HG02798 (cell line): ENCODE results near the gene ZSCAN32.

ENCODE experiments used
- ATAC-seq: cut with Tn5 transposase; IDR thresholded peaks from one replicate; pipeline ENCODE4 v1.9.1; 2021; ENCODE audit warnings: mild to moderate bottlenecking; ENCODE audit not compliant: unreplicated experiment, poor library complexity

The ZSCAN32 gene

GRCh38 chr16:3400779-3401688 is at the start of gene ZSCAN32, which contains the start of gene ZNF174:
ZSCAN32 (minus strand) TSS chr16:3401004; CDS start chr16:3397557, 3,447 bp downstream.
ZNF174 (plus strand) TSS chr16:3401215; CDS start chr16:3402005, 790 bp downstream.
- ATAC-seq, result peak; percentile 97

- ATAC-seq, result peak; percentile 16
Observed at GRCh38 chr16:3444032-3444388, 43.2 kb upstream of the ZSCAN32 start.

- ATAC-seq, result peak; percentile 96
Observed at GRCh38 chr16:3443108-3444031, 42.6 kb upstream of the ZSCAN32 start, which contains the start of the genes NAA60 and ZNF597. NAA60 (plus strand) TSS chr16:3443680; CDS start chr16:3476228, 32,548 bp downstream. ZNF597 (minus strand) TSS chr16:3443504; CDS start chr16:3443153, 351 bp downstream.

GRCh38 chr16:3439637-3440036 is 38.8 kb upstream of the ZSCAN32 start:
- ATAC-seq, result no peak

DNA sequence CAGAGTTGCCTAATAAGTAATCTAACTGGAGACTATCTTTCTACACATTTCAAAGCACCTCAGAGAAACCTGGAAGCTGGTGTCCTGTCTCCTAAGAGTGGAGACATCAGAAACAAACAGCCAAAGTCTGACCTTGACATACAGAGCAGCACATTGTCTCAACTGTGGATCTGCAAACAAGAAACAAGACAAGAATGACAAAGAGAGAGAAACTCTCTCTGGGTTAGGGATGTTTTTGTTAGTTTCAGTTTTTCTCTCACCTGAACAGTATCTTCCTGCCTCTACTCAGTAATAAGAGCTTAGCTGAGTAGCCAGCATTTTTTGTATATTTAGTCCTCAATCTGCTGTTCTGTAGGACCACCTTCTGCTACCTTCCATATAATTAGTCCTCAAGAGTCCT is 33.6 kb upstream of the ZSCAN32 start:
- no peak for ATAC-seq

GRCh38 chr16:3431779-3432219 is 31.0 kb upstream of the ZSCAN32 start:
- no peak for ATAC-seq

DNA sequence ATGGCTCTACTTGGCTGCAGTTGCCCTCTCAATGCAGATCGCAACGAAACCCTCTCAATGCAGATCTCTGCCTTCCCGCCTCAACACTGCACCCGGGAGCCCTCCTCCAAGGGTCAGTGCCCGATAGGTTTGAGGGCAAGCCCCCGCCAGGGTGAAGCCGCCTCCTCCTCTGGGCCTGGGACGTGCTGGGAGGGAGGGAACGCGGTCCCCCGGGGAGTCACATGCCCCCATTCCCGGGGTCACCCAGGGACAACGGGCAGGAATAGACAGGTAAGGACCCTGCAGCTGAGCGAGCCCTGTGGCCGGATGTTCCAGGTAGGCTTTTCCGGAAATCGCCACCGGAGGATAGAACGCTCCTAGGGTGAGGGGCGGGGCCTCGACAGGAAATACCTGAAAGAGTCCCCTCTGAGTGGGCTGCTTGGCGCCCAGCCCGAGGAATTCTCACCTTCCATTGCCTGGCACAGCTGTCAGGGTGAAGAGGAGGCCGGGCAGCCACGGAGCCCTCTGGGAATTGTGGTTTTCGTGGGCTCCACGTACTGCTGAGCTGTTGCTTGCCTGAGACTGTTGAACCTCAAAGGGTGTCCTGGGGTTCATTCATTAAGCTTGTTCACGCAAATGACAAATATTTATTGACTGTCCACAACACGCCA is 13.1 kb upstream of the ZSCAN32 start:
- no peak for ATAC-seq

- no peak for ATAC-seq
Observed at GRCh38 chr16:3408561-3409197, 7.9 kb upstream of the ZSCAN32 start.

DNA sequence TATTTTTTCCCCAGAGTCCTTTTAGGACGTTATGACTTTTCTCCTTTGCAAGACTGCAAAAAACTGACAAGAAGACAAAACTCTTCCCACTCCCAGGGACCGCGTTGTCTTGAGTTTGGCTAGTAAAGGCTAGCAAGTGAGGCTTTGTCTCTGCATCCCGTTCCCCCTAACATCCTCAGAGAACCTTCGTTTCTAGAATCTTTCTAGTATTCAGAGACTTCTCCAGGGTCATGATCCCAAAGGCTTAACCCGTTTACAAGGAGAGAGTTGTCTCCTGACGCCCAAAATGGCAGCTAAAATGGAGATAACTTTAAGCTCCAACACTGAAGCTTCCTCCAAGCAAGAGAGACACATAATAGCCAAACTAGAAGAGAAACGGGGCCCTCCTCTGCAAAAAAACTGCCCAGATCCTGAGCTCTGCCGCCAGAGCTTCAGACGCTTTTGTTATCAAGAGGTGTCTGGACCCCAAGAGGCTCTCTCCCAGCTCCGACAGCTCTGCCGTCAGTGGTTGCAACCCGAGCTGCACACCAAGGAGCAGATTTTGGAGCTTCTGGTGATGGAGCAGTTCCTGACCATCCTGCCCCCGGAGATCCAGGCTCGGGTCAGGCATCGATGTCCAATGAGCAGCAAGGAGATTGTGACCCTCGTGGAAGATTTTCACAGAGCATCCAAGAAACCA is 1.1 kb upstream of the ZSCAN32 start:
- ATAC-seq, result no peak

DNA sequence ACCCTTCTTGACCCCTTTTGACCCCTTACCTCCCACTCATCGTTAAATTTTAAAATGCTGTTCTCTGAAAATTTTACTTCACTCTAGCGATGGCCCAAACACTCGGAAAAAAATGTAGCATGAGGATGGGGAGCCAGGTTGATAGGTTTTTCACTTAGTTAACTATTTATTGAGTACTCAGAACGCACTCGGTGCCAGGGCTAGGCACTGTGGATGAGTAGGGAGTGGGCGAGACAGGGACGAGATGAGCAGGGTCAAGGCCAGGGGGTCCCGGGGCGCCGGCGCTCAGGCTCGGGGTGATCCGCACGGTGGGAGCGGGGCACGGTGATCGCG is 392 bp downstream of the ZSCAN32 start:
- ATAC-seq, result no peak

- ATAC-seq, result no peak
Observed at GRCh38 chr16:3389663-3390338, 11.0 kb downstream of the ZSCAN32 start.

- no peak for ATAC-seq
Observed at GRCh38 chr16:3388325-3388724, 12.5 kb downstream of the ZSCAN32 start.

DNA sequence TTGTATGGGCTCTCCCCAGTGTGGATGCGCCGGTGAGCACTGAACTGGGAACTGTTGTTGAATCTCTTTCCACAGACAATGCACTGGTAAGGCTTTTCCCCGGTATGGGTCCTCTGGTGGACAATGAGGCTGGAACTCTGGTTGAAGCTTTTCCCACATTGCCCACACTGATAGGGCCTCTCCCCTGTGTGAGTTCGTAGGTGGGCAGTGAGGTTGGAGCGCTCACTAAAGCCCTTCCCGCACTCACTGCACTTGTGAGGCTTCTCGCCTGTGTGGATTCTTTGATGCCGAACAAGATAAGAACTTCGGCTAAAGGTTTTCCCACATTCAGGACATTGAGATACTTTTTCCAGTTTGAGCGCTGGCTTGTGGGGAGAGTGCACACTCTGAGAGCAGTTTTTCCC is 17.8 kb downstream of the ZSCAN32 start:
- no peak for ATAC-seq

DNA sequence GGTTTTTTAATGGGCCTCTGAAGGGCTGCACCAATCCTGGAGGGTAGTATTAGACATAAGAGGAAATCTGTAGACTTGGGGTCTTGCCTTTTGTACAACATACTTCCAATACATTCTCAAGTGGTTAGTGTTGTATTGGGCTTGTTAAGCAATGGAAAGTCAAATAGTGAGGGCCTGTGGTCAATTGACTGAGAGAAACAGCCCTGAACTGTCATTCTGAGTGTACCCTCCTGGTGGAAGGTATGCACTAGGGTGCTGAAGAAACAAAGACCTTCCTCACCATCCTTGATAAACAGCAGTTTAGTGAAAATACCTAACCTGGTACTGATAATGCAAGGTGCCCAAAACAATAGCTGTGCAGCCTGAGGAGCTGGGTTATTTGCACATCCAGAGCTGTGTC is 22.9 kb downstream of the ZSCAN32 start:
- no peak for ATAC-seq

DNA sequence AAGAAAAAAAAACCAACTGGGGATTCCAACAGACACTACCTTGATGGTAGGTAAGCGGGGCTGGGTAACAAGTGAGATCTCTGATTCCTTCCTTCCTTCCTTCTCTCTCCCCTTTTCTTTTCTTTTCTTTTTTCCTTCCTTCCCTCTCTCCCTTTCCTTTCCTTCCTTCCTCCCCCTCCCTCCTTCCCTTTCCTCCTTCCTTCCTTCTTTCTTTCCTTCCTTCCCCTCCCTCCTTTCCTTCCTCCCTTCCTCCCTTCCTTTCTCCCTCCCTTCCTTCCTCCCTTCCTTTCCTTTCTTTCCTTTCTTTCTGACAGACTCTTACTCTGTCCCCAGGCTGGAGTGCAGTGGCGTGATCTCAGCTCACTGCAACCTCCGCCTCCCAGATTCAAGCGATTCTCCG is 25.1 kb downstream of the ZSCAN32 start:
- ATAC-seq, result no peak

DNA sequence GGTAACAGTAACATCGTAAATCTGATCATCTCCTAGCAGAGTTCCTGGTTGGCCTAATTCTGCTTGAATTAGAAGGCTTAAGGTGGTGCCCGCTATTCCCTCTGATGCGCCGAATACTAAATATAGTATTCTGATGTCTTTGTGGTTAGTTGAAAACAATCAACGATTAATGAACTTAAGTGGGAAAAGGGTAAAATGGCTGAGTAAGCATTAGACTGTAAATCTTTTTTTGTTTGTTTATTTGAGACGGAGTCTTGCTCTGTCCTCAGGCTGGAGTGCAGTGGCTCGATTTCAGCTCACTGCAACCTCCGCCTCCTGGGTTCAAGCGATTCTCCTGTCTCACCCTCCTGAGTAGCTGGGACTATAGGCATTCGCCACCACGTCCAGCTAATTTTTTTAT is 31.7 kb downstream of the ZSCAN32 start:
- ATAC-seq, result no peak

DNA sequence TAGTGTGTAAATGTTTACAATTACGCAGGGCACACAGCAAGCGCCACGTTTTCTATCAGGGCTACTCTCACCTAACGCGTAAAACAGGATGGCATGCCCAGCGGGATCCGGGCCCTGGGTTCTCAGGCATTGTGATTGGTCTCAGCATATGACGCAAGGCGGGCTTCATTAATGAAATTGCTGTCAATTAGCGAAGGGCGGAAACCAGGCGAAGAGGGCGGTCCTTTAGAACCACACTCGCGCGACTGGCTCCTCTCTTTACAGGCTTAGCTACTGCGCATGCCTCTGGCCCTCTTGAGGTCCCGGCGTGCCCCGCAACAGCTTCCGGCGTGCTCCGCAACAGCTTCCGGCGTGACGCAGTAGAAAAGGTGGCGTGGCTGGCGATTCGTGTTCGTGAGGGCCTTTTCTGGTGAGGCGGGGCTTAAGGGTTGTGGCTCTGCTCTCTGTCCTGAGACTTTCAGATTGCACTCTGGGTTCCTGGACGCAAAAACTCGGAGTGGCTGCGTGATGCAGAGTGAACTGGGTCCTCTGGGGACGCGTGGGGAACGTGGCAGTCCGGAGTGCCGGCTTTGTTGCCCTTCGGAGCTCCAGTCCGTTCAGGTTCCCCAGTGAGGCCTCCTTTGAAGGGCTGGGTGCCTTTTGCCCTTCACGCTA is 35.9 kb downstream of the ZSCAN32 start:
- peak; percentile 75 for ATAC-seq

DNA sequence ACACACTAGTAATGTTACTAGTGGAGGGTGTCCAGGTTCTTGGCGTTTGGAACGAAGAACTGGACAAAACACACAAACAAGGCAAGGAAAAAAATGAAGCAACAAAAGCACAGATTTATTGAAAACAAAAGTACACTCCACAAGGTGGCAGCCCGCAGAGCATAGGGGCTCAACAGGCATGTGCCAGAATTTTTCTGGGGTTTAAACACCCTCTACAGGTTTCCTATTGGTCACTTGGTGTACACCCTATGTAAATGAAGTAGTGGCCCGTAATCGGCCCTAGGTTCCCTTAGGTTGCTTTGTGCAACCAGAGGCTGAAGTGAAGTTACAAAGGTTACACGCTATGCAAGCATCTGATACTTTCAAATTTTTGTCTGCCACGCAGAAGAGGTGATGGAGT is 37.0 kb downstream of the ZSCAN32 start:
- no peak for ATAC-seq
